ENCODE results near the gene RBM5.

The RBM5 gene

GRCh38 chr3:50163572-50164455 lies 75.1 kb downstream of the RBM5 start:
- peak; percentile 92 for DNase-seq

- DNase-seq = no peak
Measured at GRCh38 chr3:50164481-50164880, 75.8 kb downstream of the RBM5 start.

- DNase-seq = peak; percentile 68
Measured at GRCh38 chr3:50164984-50165909, 76.5 kb downstream of the RBM5 start.

- DNase-seq = no peak
Measured at GRCh38 chr3:50165910-50166538, 77.3 kb downstream of the RBM5 start.

GRCh38 chr3:50166620-50167019 lies 77.9 kb downstream of the RBM5 start:
- peak; percentile 47 for DNase-seq

- no peak for DNase-seq
Measured at GRCh38 chr3:50167069-50167840, 78.5 kb downstream of the RBM5 start.

- DNase-seq = no peak
Measured at GRCh38 chr3:50167841-50168209, 79.1 kb downstream of the RBM5 start.

- DNase-seq = no peak
Measured at GRCh38 chr3:50168388-50168787, 79.7 kb downstream of the RBM5 start.

Measured in fibroblast of skin of right quadriceps (primary cell).